ENCODE results near the gene DUSP14.

DUSP14 gene

DNA sequence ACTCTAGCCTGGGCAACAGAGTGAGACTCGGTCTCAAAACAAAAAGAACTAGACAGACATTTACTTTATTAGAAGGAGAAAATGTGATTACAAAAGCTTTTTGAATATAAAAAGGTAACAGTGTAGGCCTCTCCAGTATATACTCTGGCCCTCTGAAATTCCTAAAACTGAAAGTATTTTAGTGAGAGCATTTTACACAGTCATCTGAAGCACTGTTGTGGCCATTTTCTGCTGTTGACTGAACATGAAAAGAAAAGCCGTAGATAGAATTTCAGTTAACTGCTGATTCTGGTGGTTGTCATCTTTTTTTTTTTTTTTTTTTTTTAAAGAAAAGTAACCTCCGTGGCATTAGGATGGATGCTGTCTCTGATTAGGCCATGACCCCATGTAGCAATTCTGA, 15.6 kb downstream of the DUSP14 start:
- Histone ChIP-seq H3K27me3 (ENCODE audit: control insufficient read depth, low read length) (no peaks in the 10 kb centered on the region), H3F3A (ENCODE audit: control insufficient read depth, insufficient read depth) (no peaks in the 10 kb centered on the region), H4K20me1 (ENCODE audit: control insufficient read depth, insufficient read depth, low read depth, low read length) (no peaks in the 10 kb centered on the region; the same call in 1 of the 2 replicates), H3K4me1 (ENCODE audit: control insufficient read depth, low read length) (no peaks in the 10 kb centered on the region), H3K36me3 (ENCODE audit: control insufficient read depth, low read length) (no peaks in the 10 kb centered on the region), H3K4me3 (ENCODE audit: low read length) (no peak overlapping the region), H3K4me2 (ENCODE audit: low read length) (no peak overlapping the region), H3K27ac (ENCODE audit: low read depth, low read length) (no peak overlapping the region), H3K9me3 (ENCODE audit: control insufficient read depth, insufficient read depth, low read length) (no peaks in the 10 kb centered on the region), H3K9me2 (replicated peaks; ENCODE audit: control insufficient read depth, low read length) (no peaks in the 10 kb centered on the region), H3K79me2 (ENCODE audit: control insufficient read depth, low read length) (peaks cover 37% of the 10 kb centered on the region)
- TF ChIP-seq, protein P1, sequence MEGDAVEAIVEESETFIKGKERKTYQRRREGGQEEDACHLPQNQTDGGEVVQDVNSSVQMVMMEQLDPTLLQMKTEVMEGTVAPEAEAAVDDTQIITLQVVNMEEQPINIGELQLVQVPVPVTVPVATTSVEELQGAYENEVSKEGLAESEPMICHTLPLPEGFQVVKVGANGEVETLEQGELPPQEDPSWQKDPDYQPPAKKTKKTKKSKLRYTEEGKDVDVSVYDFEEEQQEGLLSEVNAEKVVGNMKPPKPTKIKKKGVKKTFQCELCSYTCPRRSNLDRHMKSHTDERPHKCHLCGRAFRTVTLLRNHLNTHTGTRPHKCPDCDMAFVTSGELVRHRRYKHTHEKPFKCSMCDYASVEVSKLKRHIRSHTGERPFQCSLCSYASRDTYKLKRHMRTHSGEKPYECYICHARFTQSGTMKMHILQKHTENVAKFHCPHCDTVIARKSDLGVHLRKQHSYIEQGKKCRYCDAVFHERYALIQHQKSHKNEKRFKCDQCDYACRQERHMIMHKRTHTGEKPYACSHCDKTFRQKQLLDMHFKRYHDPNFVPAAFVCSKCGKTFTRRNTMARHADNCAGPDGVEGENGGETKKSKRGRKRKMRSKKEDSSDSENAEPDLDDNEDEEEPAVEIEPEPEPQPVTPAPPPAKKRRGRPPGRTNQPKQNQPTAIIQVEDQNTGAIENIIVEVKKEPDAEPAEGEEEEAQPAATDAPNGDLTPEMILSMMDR (IDR thresholded peaks at IDR 0.05; ENCODE audit: low read depth, low read length, poor library complexity, severe bottlenecking) = no peak
- TF ChIP-seq EZH2phosphoT487 (IDR thresholded peaks at IDR 0.05; ENCODE audit: borderline replicate concordance, low read length) = no peak

- H3K27ac ChIP-seq (ENCODE audit: low read depth, low read length) = no peak overlapping the region
Observed at GRCh38 chr17:37506678-37507077, 17.0 kb downstream of the DUSP14 start.

DNA sequence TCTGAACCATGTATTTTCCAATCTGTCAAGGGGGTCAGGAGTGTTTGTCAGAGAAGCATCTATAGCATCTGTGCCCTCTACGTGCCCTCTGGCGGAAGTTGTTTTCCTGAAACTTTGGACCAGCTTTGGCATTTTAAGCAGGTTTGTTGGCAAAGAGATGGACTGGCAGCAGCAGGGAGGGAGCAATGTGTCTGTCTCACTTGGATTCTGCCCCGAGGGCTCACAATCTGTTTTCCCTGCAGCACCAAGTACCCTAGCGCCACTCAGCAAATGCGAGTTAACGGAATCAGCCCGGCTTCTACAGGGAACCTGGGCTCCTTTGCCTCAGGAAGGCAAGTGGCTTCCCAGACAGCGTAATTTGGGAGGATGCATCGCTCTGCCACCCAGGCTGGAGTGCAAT, 17.4 kb downstream of the DUSP14 start:
- Histone ChIP-seq H3F3A (ENCODE audit: control insufficient read depth, insufficient read depth) (no peaks in the 10 kb centered on the region), H3K4me2 (ENCODE audit: low read length) (no peak overlapping the region), H3K27ac (ENCODE audit: low read depth, low read length) (no peak overlapping the region), H3K36me3 (ENCODE audit: control insufficient read depth, low read length) (no peaks in the 10 kb centered on the region; the same call in 1 of the 2 replicates), H3K27me3 (ENCODE audit: control insufficient read depth, low read length) (no peaks in the 10 kb centered on the region), H4K20me1 (ENCODE audit: control insufficient read depth, insufficient read depth, low read depth, low read length) (no peaks in the 10 kb centered on the region; the same call in 1 of the 2 replicates), H3K9me2 (replicated peaks; ENCODE audit: control insufficient read depth, low read length) (no peaks in the 10 kb centered on the region), H3K9me3 (ENCODE audit: control insufficient read depth, insufficient read depth, low read length) (no peaks in the 10 kb centered on the region), H3K4me1 (ENCODE audit: control insufficient read depth, low read length) (no peaks in the 10 kb centered on the region), H3K79me2 (ENCODE audit: control insufficient read depth, low read length) (peaks cover 26% of the 10 kb centered on the region), H3K4me3 (ENCODE audit: low read length) (no peak overlapping the region)
- TF ChIP-seq, protein P1 (IDR thresholded peaks at IDR 0.05; ENCODE audit: low read depth, low read length, poor library complexity, severe bottlenecking) = no peak
- TF ChIP-seq EZH2phosphoT487 (IDR thresholded peaks at IDR 0.05; ENCODE audit: borderline replicate concordance, low read length) = no peak

More at GRCh38 chr17:37506678-37507077, 17.0 kb downstream of the DUSP14 start:
- Histone ChIP-seq H4K20me1 (ENCODE audit: control insufficient read depth, insufficient read depth, low read depth, low read length) (no peaks in the 10 kb centered on the region; the same call in 1 of the 2 replicates), H3K4me2 (ENCODE audit: low read length) (no peak overlapping the region), H3K36me3 (ENCODE audit: control insufficient read depth, low read length) (no peaks in the 10 kb centered on the region), H3K79me2 (ENCODE audit: control insufficient read depth, low read length) (peaks cover 30% of the 10 kb centered on the region), H3K4me3 (ENCODE audit: low read length) (no peak overlapping the region), H3F3A (ENCODE audit: control insufficient read depth, insufficient read depth) (no peaks in the 10 kb centered on the region), H3K4me1 (ENCODE audit: control insufficient read depth, low read length) (no peaks in the 10 kb centered on the region), H3K27me3 (ENCODE audit: control insufficient read depth, low read length) (no peaks in the 10 kb centered on the region), H3K9me2 (replicated peaks; ENCODE audit: control insufficient read depth, low read length) (no peaks in the 10 kb centered on the region), H3K9me3 (ENCODE audit: control insufficient read depth, insufficient read depth, low read length) (no peaks in the 10 kb centered on the region)
- TF ChIP-seq EZH2phosphoT487 (IDR thresholded peaks at IDR 0.05; ENCODE audit: borderline replicate concordance, low read length) = no peak
- TF ChIP-seq, protein P1 (IDR thresholded peaks at IDR 0.05; ENCODE audit: low read depth, low read length, poor library complexity, severe bottlenecking) = peak; percentile 25
